ENCODE data around the gene RASA3.

DNA sequence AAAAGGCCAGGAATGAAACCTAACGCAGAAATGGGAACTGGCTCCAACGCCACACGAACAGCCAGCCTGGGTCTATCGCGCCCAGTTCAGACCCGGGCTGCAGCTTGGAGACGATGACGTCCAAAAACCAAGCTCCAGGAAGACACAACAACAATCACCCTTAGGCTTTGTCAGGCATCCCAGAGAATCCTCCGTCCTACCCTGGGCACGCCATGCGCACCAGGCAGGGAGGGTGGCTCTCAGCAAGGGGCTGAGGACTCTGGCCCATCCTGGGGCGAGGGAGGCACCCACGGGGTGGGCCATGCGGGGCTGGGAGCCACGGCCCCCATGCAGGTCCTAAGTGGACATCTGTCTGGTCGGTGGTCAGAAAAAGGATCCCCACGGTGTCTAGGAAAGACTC lies 9.0 kb downstream of the RASA3 start:
- TF ChIP-seq CTCF (conservative IDR thresholded peaks at IDR 0.05; ENCODE audit: low read depth, low read length) (no peak), MAZ (IDR thresholded peaks at IDR 0.05; ENCODE audit: borderline replicate concordance, low read depth, low read length) (no peak), FOS (IDR thresholded peaks at IDR 0.05; ENCODE audit: low read depth, low read length) (no peak), RFX5 (IDR thresholded peaks at IDR 0.05; ENCODE audit: low read depth, low read length) (no peak), RAD21 (IDR thresholded peaks at IDR 0.05; ENCODE audit: low read length) (no peak)

Measured in IMR-90 (cell line).